Breast epithelium (tissue), 3 donors: ENCODE measurements around the gene GRHL3.

Source experiments
- CTCF ChIP-seq, 3 donors: fragments of 450-650 bp; IDR thresholded peaks; one replicate each; pipeline ENCODE4 v1.5.1; 2016 to 2017; ENCODE audit warnings: antibody characterized with exemption in 3 of 3, mild to moderate bottlenecking in 3 of 3, moderate library complexity in 3 of 3
- POLR2A ChIP-seq: fragments of 450-650 bp; IDR thresholded peaks from one replicate; pipeline ENCODE4 v1.6.1; 2016; ENCODE audit warnings: antibody characterized with exemption, mild to moderate bottlenecking, moderate library complexity
- POLR2AphosphoS5 ChIP-seq, 3 donors: sonication (generic); formaldehyde crosslinking; IDR thresholded peaks; one replicate each; pipeline ENCODE4 v1.6.1; 2017; ENCODE audit warnings: antibody characterized with exemption in 3 of 3

- TF ChIP-seq POLR2AphosphoS5 (IDR thresholded peaks at IDR 0.05) (no peak), POLR2A (no peak), CTCF (IDR thresholded peaks at IDR 0.05) (no peak)
These were observed 28.2 kb downstream of the GRHL3 start for GRCh38 chr1:24347159-24347934.
